HG02973 (cell line): ENCODE data around the gene SNX3.

ENCODE experiments used
- ATAC-seq: cut with Tn5 transposase; IDR thresholded peaks from one replicate; pipeline ENCODE4 v1.9.1; 2021; ENCODE audit warnings: moderate library complexity; ENCODE audit not compliant: unreplicated experiment

SNX3 gene

GRCh38 chr6:108207013-108207412, 53.8 kb downstream of the SNX3 start:
- ATAC-seq: no peak

GRCh38 chr6:108203189-108204112, 57.4 kb downstream of the SNX3 start:
- ATAC-seq: no peak

GRCh38 chr6:108200631-108201030, 60.2 kb downstream of the SNX3 start:
- no peak for ATAC-seq

GRCh38 chr6:108200186-108200585, 60.7 kb downstream of the SNX3 start:
- ATAC-seq: no peak

- no peak for ATAC-seq
Observed at GRCh38 chr6:108198761-108199498, 61.9 kb downstream of the SNX3 start.

- ATAC-seq: no peak
Observed at GRCh38 chr6:108195209-108195608, 65.6 kb downstream of the SNX3 start.

- no peak for ATAC-seq
Observed at GRCh38 chr6:108194503-108194902, 66.3 kb downstream of the SNX3 start.

- no peak for ATAC-seq
Observed at GRCh38 chr6:108193835-108194234, 67.0 kb downstream of the SNX3 start.

- ATAC-seq: no peak
Observed at GRCh38 chr6:108193131-108193530, 67.7 kb downstream of the SNX3 start.

GRCh38 chr6:108187519-108187918, 73.3 kb downstream of the SNX3 start:
- no peak for ATAC-seq

- no peak for ATAC-seq
Observed at GRCh38 chr6:108186226-108186625, 74.6 kb downstream of the SNX3 start.

GRCh38 chr6:108180776-108181175, 80.1 kb downstream of the SNX3 start:
- ATAC-seq: no peak

- ATAC-seq: no peak
Observed at GRCh38 chr6:108180266-108180665, 80.6 kb downstream of the SNX3 start.

GRCh38 chr6:108179741-108180140, 81.1 kb downstream of the SNX3 start:
- no peak for ATAC-seq

- ATAC-seq: no peak
Observed at GRCh38 chr6:108176281-108177089, 84.4 kb downstream of the SNX3 start.

GRCh38 chr6:108175592-108176279, 85.1 kb downstream of the SNX3 start:
- ATAC-seq: no peak

GRCh38 chr6:108175176-108175591, 85.7 kb downstream of the SNX3 start:
- ATAC-seq: no peak

- ATAC-seq: no peak
Observed at GRCh38 chr6:108174371-108175175, 86.3 kb downstream of the SNX3 start.

- no peak for ATAC-seq
Observed at GRCh38 chr6:108171918-108172516, 88.8 kb downstream of the SNX3 start.
